K562 (cell line): ENCODE data around the gene UBL5. TPM values are rescaled to one million over a fixed set of nuclear protein-coding genes. Genes with fewer than 3 reads are reported as not detected.
"Not testable (repeated sequence)": the region's sequence is repeated elsewhere in the genome, so short reads cannot be mapped to it uniquely, and the experiment has no call there.

Experiments used
- ATAC-seq: fragments of 200-7000 bp; cut with Tn5 transposase; 3 replicates; pipeline ENCODE4 v1.9.1; 2020; ENCODE audit warnings: moderate library complexity
- BruUV-seq: library from RNA; stranded (reverse); fragments of 400-500 nt; replicated peaks from 2 replicates; lab custom pipeline; 2021; lab: Mats Ljungman, UMichigan
- CTCF ChIA-PET: fragments of 300-600 bp; formaldehyde crosslinking; extraction: SDS; loops from one replicate; lab custom pipeline; 2021; ENCODE audit warnings: low intra/inter-chr PET ratio; lab: Yijun Ruan, JAX
- POLR2A ChIA-PET: fragments of 300-600, 350-650 bp; sonication (Branson Sonifier 250); formaldehyde crosslinking; extraction: SDS; loops from one replicate; lab custom pipeline; 2021; ENCODE audit warnings: antibody characterized with exemption, inconsistent platforms; lab: Yijun Ruan, JAX
- DNase-seq, 4 experiments: peaks; one replicate each; pipeline versions ENCODE4 v3.0.0 to v3.0.0-alpha.2; 2011 to 2018; ENCODE audit warnings: low spot score in 3 of 4, mixed read lengths in 3 of 4; ENCODE audit errors: extremely low read depth in 1 of 4
- FAIRE-seq: peaks from 2 replicates; lab custom pipeline; 2011; peaks lifted over from hg19 to GRCh38; lab: Jason Lieb, UNC
- H2AFZ ChIP-seq: 2 replicates; pipeline ENCODE4 v1.6.0; 2011; ENCODE audit warnings: low read depth, low read length, control low read depth, inconsistent platforms
- H3K27ac ChIP-seq: fragments of 200-600 bp; 3 replicates; pipeline ENCODE4 v1.8.0; 2011; ENCODE audit warnings: low read depth, mild to moderate bottlenecking, control low read depth, inconsistent platforms, low read length, moderate library complexity, mixed read lengths; ENCODE audit errors: extremely low read depth
- H3K27me3 ChIP-seq, 2 experiments: fragments of 300-600 bp in 1 of 2; 2 replicates in 1 of 2; 3 replicates in 1 of 2; pipeline versions ENCODE4 v1.6.0 to v1.8.0; 2011; ENCODE audit warnings: inconsistent platforms in 2 of 2, low read length in 2 of 2, mild to moderate bottlenecking in 1 of 2, mixed read lengths in 1 of 2, moderate library complexity in 1 of 2; ENCODE audit not compliant: control insufficient read depth in 2 of 2, insufficient read depth in 2 of 2
- H3K36me3 ChIP-seq: fragments of 300-600 bp; 3 replicates; pipeline ENCODE4 v1.8.0; 2011; ENCODE audit warnings: mild to moderate bottlenecking, low read length, inconsistent platforms; ENCODE audit not compliant: control insufficient read depth, insufficient read depth
- H3K4me1 ChIP-seq, 2 experiments: fragments of 200-600 bp in 1 of 2; replicated peaks in 1 of 2; 2 replicates in 1 of 2; 3 replicates in 1 of 2; pipeline versions ENCODE4 v1.5.1 to v1.8.0; 2011; ENCODE audit warnings: inconsistent platforms in 2 of 2, low read length in 2 of 2, mild to moderate bottlenecking in 1 of 2, mixed read lengths in 1 of 2, moderate library complexity in 1 of 2; ENCODE audit not compliant: control insufficient read depth in 2 of 2, insufficient read depth in 2 of 2
- H3K4me2 ChIP-seq: 2 replicates; pipeline ENCODE4 v1.6.1; 2011; ENCODE audit warnings: low read length, control low read depth, inconsistent platforms, mixed read lengths; ENCODE audit not compliant: insufficient read depth
- H3K4me3 ChIP-seq: fragments of 200-600 bp; sonication (generic), shearing (Covaris generic); 2 replicates; pipeline ENCODE4 v1.5.1; 2016; ENCODE audit warnings: control low read depth, inconsistent platforms
- H3K79me2 ChIP-seq: fragments of 200-600 bp; 3 replicates; pipeline ENCODE4 v1.8.0; 2011; ENCODE audit warnings: low read length, inconsistent platforms; ENCODE audit not compliant: control insufficient read depth, insufficient read depth
- H3K9ac ChIP-seq, 2 experiments: 2 replicates each; pipeline versions ENCODE4 v1.6.0 to v1.6.1; 2011; ENCODE audit warnings: low read depth in 2 of 2, low read length in 2 of 2, control low read depth in 1 of 2, inconsistent platforms in 1 of 2, mild to moderate bottlenecking in 1 of 2, mixed read lengths in 1 of 2; ENCODE audit not compliant: insufficient read depth in 1 of 2
- H3K9me1 ChIP-seq: one replicate; pipeline ENCODE4 v1.6.0; 2011; ENCODE audit warnings: inconsistent platforms, mild to moderate bottlenecking, low read length, moderate library complexity; ENCODE audit not compliant: control insufficient read depth, insufficient read depth
- H3K9me3 ChIP-seq: replicated peaks from 2 replicates; pipeline ENCODE4 v1.5.1; 2011; ENCODE audit warnings: low read depth, low read length, inconsistent platforms; ENCODE audit not compliant: control insufficient read depth, insufficient read depth
- H4K20me1 ChIP-seq: replicated peaks from 2 replicates; pipeline ENCODE4 v1.6.1; 2011; ENCODE audit warnings: low read length, inconsistent platforms, mixed read lengths; ENCODE audit not compliant: control insufficient read depth, insufficient read depth
- CREB1 ChIP-seq, 2 experiments: sonication (generic) in 1 of 2; formaldehyde crosslinking in 1 of 2; IDR thresholded peaks; 2 replicates each; pipeline versions ENCODE4 v1.6.1 to v1.8.0; 2012 to 2022; ENCODE audit warnings: inconsistent platforms in 1 of 2, mild to moderate bottlenecking in 1 of 2, missing genetic modification reagents in 1 of 2, moderate library complexity in 1 of 2
- ZNF431 ChIP-seq: sonication (generic); formaldehyde crosslinking; IDR thresholded peaks from 2 replicates; pipeline ENCODE4 v1.8.0; 2022; ENCODE audit warnings: mild to moderate bottlenecking, missing genetic modification reagents
- WGBS: fragments of 100-300 bp; shearing (Covaris generic); methylation state at CpG from one replicate; pipeline ENCODE4 v1.1.6; 2016; ENCODE audit warnings: low coverage, mixed read lengths; ENCODE audit not compliant: insufficient coverage; ENCODE audit errors: missing lambda C conversion rate; 5-methylcytosine and 5-hydroxymethylcytosine counted together
- in situ Hi-C: fragments of 300-500 bp; cut with MboI; formaldehyde crosslinking; loops from 4 replicates; pipeline ENCODE4 v1.15.0; 2018; ENCODE audit warnings: inconsistent platforms, mixed read lengths
- intact Hi-C: fragments of 100-400 bp; cut with micrococcal nuclease; formaldehyde crosslinking; loops from 2 replicates; pipeline ENCODE4 v1.14.2; 2022
- polyA plus RNA-seq, 8 experiments: library from polyadenylated mRNA; depleted of rRNA in 4 of 8; stranded (reverse) in 5 of 8; unstranded in 3 of 8; fragments of >200 nt; fragmentation: Nextera tagmentation in 2 of 8; fragmentation: Illumina TruSeq in 1 of 8; extraction: Ambion mirVana in 2 of 8; extraction: Trizol in 1 of 8; gene quantifications; 2 replicates each; pipeline versions ENCODE4 v1.2.1 to v1.2.3, GENCODE V29; 2011 to 2014; ENCODE audit warnings: inconsistent platforms in 1 of 8, missing spikeins in 1 of 8
- total RNA-seq, 7 experiments: library from RNA; depleted of rRNA in 6 of 7; stranded (reverse); fragments of >200 nt in 6 of 7; fragmentation: Illumina TruSeq in 2 of 7; extraction: Trizol in 2 of 7; gene quantifications; 2 replicates each; pipeline versions ENCODE4 v1.2.1 to v1.2.3, GENCODE V29; 2011 to 2021; ENCODE audit warnings: low replicate concordance in 1 of 7

The UBL5 gene
- total and polyA plus RNA-seq, 9 of the 15 experiments (the other 6 are each of a cell fraction or from before 2014, with no cell fraction given): 410 to 1,266 (median 613) TPM

- POLR2A ChIA-PET; H3K27ac ChIP-seq; intact Hi-C loops; H3K9me3 ChIP-seq; H3K9ac ChIP-seq; H3K9me1 ChIP-seq; FAIRE-seq; TF ChIP-seq CREB1 (CRISPR knock-in tag; IDR thresholded peaks at IDR 0.05): not testable (repeated sequence)
- TF ChIP-seq ZNF431 (peak; percentile 42; the same call in 1 of the 2 replicates), CREB1 (IDR thresholded peaks at IDR 0.05) (0 out of 2 replicates have a peak, but pooled peaks have one; percentile 13)
- TF ChIP-seq, all 486 proteins: peak for 2; not testable (repeated sequence) for 484
- ATAC-seq, in situ Hi-C loops, H2AFZ ChIP-seq, H3K36me3 ChIP-seq, BruUV-seq, H4K20me1 ChIP-seq, H3K27me3 ChIP-seq, CTCF ChIA-PET, H3K79me2 ChIP-seq: not testable (repeated sequence)
- peak overlapping the region; percentile 74 for H3K4me2 ChIP-seq
- peaks cover 38% of the 10 kb centered on the region in 2 experiments for H3K4me1 ChIP-seq
- 29% methylated on average over 6 of the region's 6 CpGs for WGBS
- peak in 1 of 4 experiments; percentile 45 for DNase-seq
- 0 out of 2 replicates have a peak overlapping the region, but pooled peaks have one; percentile 38 for H3K4me3 ChIP-seq
Measured at GRCh38 chr19:9784163-9784496, 43.6 kb upstream of the UBL5 start.
